SU-DHL-6 (cell line): ENCODE results near the gene ANKRD26.

Source experiments
- H2AFZ ChIP-seq: fragments of 200-600 bp; sonication (generic); 2 replicates; pipeline ENCODE4 v1.6.1; 2014; ENCODE audit warnings: low read depth, mild to moderate bottlenecking, moderate library complexity, mixed read lengths, antibody characterized with exemption, low read length; ENCODE audit not compliant: severe bottlenecking
- H3F3A ChIP-seq: fragments of 200-600 bp; shearing (Covaris generic); 2 replicates; pipeline ENCODE4 v1.6.0; 2016; ENCODE audit warnings: antibody characterized with exemption, mild to moderate bottlenecking; ENCODE audit not compliant: insufficient read depth
- H3K27ac ChIP-seq: fragments of 200-600 bp; sonication (generic); 2 replicates; pipeline ENCODE4 v1.5.1; 2016; ENCODE audit warnings: low read depth, mild to moderate bottlenecking, low read length, moderate library complexity, mixed read lengths
- H3K27me3 ChIP-seq: fragments of 200-600 bp; sonication (generic), shearing (Covaris generic); 2 replicates; pipeline ENCODE4 v1.6.0; 2014; ENCODE audit warnings: mild to moderate bottlenecking, low read length
- H3K36me3 ChIP-seq: fragments of 200-600 bp; sonication (generic); 2 replicates; pipeline ENCODE4 v1.6.1; 2014; ENCODE audit warnings: mild to moderate bottlenecking, low read length, mixed read lengths
- H3K4me2 ChIP-seq: fragments of 300-600, 200-600 bp; shearing (Covaris generic), sonication (generic); 2 replicates; pipeline ENCODE4 v1.6.0; 2014; ENCODE audit warnings: low read length, low read depth, mild to moderate bottlenecking; ENCODE audit not compliant: poor library complexity, severe bottlenecking
- H3K4me3 ChIP-seq: fragments of 200-600 bp; sonication (generic); 2 replicates; pipeline ENCODE4 v1.5.1; 2014; ENCODE audit warnings: antibody characterized with exemption, low read length, mild to moderate bottlenecking, mixed read lengths; ENCODE audit not compliant: insufficient read depth, poor library complexity, severe bottlenecking
- H3K79me2 ChIP-seq: fragments of 200-600 bp; sonication (generic); 2 replicates; pipeline ENCODE4 v1.6.1; 2014; ENCODE audit warnings: mild to moderate bottlenecking, low read length, moderate library complexity; ENCODE audit not compliant: insufficient read depth
- H3K9ac ChIP-seq: fragments of 200-600 bp; sonication (generic); 2 replicates; pipeline ENCODE4 v1.7.0; 2014; ENCODE audit warnings: mild to moderate bottlenecking, low read length
- H3K9me2 ChIP-seq: fragments of 200-600 bp; sonication (generic); replicated peaks from 2 replicates; pipeline ENCODE4 v1.6.1; 2014; ENCODE audit warnings: low read length; ENCODE audit not compliant: insufficient read depth
- H3K9me3 ChIP-seq: fragments of 200-600 bp; sonication (generic); 2 replicates; pipeline ENCODE4 v1.6.1; 2014; ENCODE audit warnings: low read length, mixed read lengths; ENCODE audit not compliant: insufficient read depth
- H4K20me1 ChIP-seq: fragments of 200-600 bp; sonication (generic); 2 replicates; pipeline ENCODE4 v1.6.1; 2014; ENCODE audit warnings: low read depth, mild to moderate bottlenecking, antibody characterized with exemption, low read length, moderate library complexity, mixed read lengths
- EZH2phosphoT487 ChIP-seq: fragments of 200-600 bp; sonication (generic), shearing (Covaris generic); conservative IDR thresholded peaks from 2 replicates; pipeline ENCODE4 v1.6.1; 2018; ENCODE audit warnings: mild to moderate bottlenecking, antibody characterized with exemption, low read length, moderate library complexity, mixed read lengths
- TF ChIP-seq, protein P1 (sequence below): fragments of 200-600 bp; sonication (generic); IDR thresholded peaks from one replicate; pipeline ENCODE4 v1.5.1; 2017; ENCODE audit warnings: antibody characterized with exemption, mild to moderate bottlenecking, low read length, moderate library complexity; ENCODE audit not compliant: insufficient read depth, poor library complexity, severe bottlenecking

ANKRD26 gene

GRCh38 chr10:27099916-27100812 lies at the start of gene ANKRD26:
TSS of gene ANKRD26 (minus strand) at chr10:27100494. CDS start at chr10:27100326, 168 bp downstream.
- peaks cover 29% of the 10 kb centered on the region for H3K79me2 ChIP-seq
- peak within 1 kb of the TSS; percentile 77 for H3K4me3 ChIP-seq
- H3K9ac ChIP-seq = peak within 1 kb of the TSS; percentile 76
- no peaks in the 10 kb centered on the region for H3K27me3 ChIP-seq
- H4K20me1 ChIP-seq = no peaks in the 10 kb centered on the region
- H3K27ac ChIP-seq = peak within 1 kb of the TSS; percentile 70
- TF ChIP-seq, protein P1, sequence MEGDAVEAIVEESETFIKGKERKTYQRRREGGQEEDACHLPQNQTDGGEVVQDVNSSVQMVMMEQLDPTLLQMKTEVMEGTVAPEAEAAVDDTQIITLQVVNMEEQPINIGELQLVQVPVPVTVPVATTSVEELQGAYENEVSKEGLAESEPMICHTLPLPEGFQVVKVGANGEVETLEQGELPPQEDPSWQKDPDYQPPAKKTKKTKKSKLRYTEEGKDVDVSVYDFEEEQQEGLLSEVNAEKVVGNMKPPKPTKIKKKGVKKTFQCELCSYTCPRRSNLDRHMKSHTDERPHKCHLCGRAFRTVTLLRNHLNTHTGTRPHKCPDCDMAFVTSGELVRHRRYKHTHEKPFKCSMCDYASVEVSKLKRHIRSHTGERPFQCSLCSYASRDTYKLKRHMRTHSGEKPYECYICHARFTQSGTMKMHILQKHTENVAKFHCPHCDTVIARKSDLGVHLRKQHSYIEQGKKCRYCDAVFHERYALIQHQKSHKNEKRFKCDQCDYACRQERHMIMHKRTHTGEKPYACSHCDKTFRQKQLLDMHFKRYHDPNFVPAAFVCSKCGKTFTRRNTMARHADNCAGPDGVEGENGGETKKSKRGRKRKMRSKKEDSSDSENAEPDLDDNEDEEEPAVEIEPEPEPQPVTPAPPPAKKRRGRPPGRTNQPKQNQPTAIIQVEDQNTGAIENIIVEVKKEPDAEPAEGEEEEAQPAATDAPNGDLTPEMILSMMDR = no peak
- no peak for TF ChIP-seq EZH2phosphoT487
- H3K9me2 ChIP-seq = no peaks in the 10 kb centered on the region
- H3K4me2 ChIP-seq = peak within 1 kb of the TSS; percentile 75
- no peaks in the 10 kb centered on the region for H3K9me3 ChIP-seq
- H3F3A ChIP-seq = no peaks in the 10 kb centered on the region
- no peaks in the 10 kb centered on the region for H3K36me3 ChIP-seq
- H2AFZ ChIP-seq = peak within 1 kb of the TSS; percentile 84

GRCh38 chr10:27147701-27148100 lies 47.4 kb upstream of the ANKRD26 start:
- Histone ChIP-seq H3K27me3 (no peaks in the 10 kb centered on the region), H3K79me2 (peaks cover 83% of the 10 kb centered on the region), H3K27ac (no peak overlapping the region), H3K4me2 (no peak overlapping the region), H2AFZ (no peak overlapping the region), H3K9ac (no peak overlapping the region), H3K36me3 (peaks cover 40% of the 10 kb centered on the region), H3F3A (no peaks in the 10 kb centered on the region), H3K9me3 (no peaks in the 10 kb centered on the region), H4K20me1 (peaks cover 18% of the 10 kb centered on the region), H3K9me2 (no peaks in the 10 kb centered on the region), H3K4me3 (no peak overlapping the region)
- TF ChIP-seq, protein P1 = no peak
- no peak for TF ChIP-seq EZH2phosphoT487

GRCh38 chr10:27145937-27146336 lies 45.6 kb upstream of the ANKRD26 start:
- no peak overlapping the region for H3K9ac ChIP-seq
- H3K4me2 ChIP-seq = no peak overlapping the region
- no peaks in the 10 kb centered on the region for H3K9me3 ChIP-seq
- TF ChIP-seq, protein P1 = no peak
- TF ChIP-seq EZH2phosphoT487 = no peak
- H3K27me3 ChIP-seq = no peaks in the 10 kb centered on the region
- peaks cover 66% of the 10 kb centered on the region for H3K79me2 ChIP-seq
- H3K9me2 ChIP-seq = no peaks in the 10 kb centered on the region
- H3F3A ChIP-seq = no peaks in the 10 kb centered on the region
- H3K27ac ChIP-seq = no peak overlapping the region
- H3K36me3 ChIP-seq = peaks cover 53% of the 10 kb centered on the region
- H2AFZ ChIP-seq = no peak overlapping the region
- peaks cover 7% of the 10 kb centered on the region for H4K20me1 ChIP-seq
- no peak overlapping the region for H3K4me3 ChIP-seq
